ENCODE results near the gene TSPAN11. TPM values are rescaled to one million over a fixed set of nuclear protein-coding genes. Genes with fewer than 3 reads are reported as not detected.

The TSPAN11 gene
- total and polyA plus RNA-seq, 9 donors: 0.33 to 2.8 (median 1.5) TPM

GRCh38 chr12:30979371-30980259 is 53.1 kb downstream of the TSPAN11 start:
- Histone ChIP-seq H3K27ac (no peak overlapping the region), H3K9me3 (no peaks in the 10 kb centered on the region), H3K4me3 (no peak overlapping the region), H3K4me1 (ENCODE audit: insufficient read depth) (no peaks in the 10 kb centered on the region), H3K27me3 (no peaks in the 10 kb centered on the region), H3K36me3 (no peaks in the 10 kb centered on the region)
- intact Hi-C loops (cut with DNase I): loop anchor here in 2 of 4 donors (5.0 to 10.0 kb wide), 2 partner anchors 95 to 723 kb away; no protein-coding TSS in a partner anchor
- TF ChIP-seq EP300 (IDR thresholded peaks at IDR 0.05) (no peak), CTCF (IDR thresholded peaks at IDR 0.05) (no peak), POLR2A (IDR thresholded peaks at IDR 0.05) (no peak)
- WGBS, 3 donors: 53 to 63% (median 58%) methylated on average over 20 to 21 of the region's 21 CpGs
- no peak for DNase-seq

- no peak for TF ChIP-seq EP300 (IDR thresholded peaks at IDR 0.05)
- TF ChIP-seq POLR2A (IDR thresholded peaks at IDR 0.05): no peak
- no peak for TF ChIP-seq CTCF (IDR thresholded peaks at IDR 0.05)
- WGBS, 3 donors: 73 to 82% (median 80%) methylated on average over 18 of the region's 18 CpGs
- DNase-seq: no peak
- intact Hi-C loops (cut with DNase I): loop anchor here in 1 of 4 donors (10.0 kb wide), 1 partner anchor 96 kb away; no protein-coding TSS in a partner anchor
- Histone ChIP-seq H3K4me3 (no peak overlapping the region), H3K27me3 (no peaks in the 10 kb centered on the region), H3K4me1 (ENCODE audit: insufficient read depth) (no peaks in the 10 kb centered on the region), H3K36me3 (no peaks in the 10 kb centered on the region), H3K9me3 (no peaks in the 10 kb centered on the region), H3K27ac (no peak overlapping the region)
Measured at GRCh38 chr12:30980955-30981662, 54.6 kb downstream of the TSPAN11 start.

GRCh38 chr12:30982413-30982812 is 55.9 kb downstream of the TSPAN11 start:
- no peak for DNase-seq
- Histone ChIP-seq H3K4me1 (ENCODE audit: insufficient read depth) (no peaks in the 10 kb centered on the region), H3K9me3 (no peaks in the 10 kb centered on the region), H3K4me3 (no peak overlapping the region), H3K27me3 (no peaks in the 10 kb centered on the region), H3K36me3 (no peaks in the 10 kb centered on the region), H3K27ac (no peak overlapping the region)
- intact Hi-C loops (cut with DNase I): loop anchor here in 1 of 4 donors (10.0 kb wide), 1 partner anchor 98 kb away; no protein-coding TSS in a partner anchor
- TF ChIP-seq EP300 (IDR thresholded peaks at IDR 0.05): no peak
- no peak for TF ChIP-seq CTCF (IDR thresholded peaks at IDR 0.05)
- no peak for TF ChIP-seq POLR2A (IDR thresholded peaks at IDR 0.05)
- 87 to 91% (median 90%) methylated on average over 12 of the region's 12 CpGs for WGBS, 3 donors

GRCh38 chr12:30985814-30986452 is 59.4 kb downstream of the TSPAN11 start:
- intact Hi-C loops (cut with DNase I): loop anchor here in 1 of 4 donors (10.0 kb wide), 1 partner anchor 101 kb away; no protein-coding TSS in a partner anchor
- no peak for TF ChIP-seq EP300 (IDR thresholded peaks at IDR 0.05)
- TF ChIP-seq POLR2A (IDR thresholded peaks at IDR 0.05): no peak
- TF ChIP-seq CTCF (IDR thresholded peaks at IDR 0.05): no peak
- H3K4me1 ChIP-seq (ENCODE audit: insufficient read depth): no peaks in the 10 kb centered on the region
- DNase-seq: peak in 2 of 5 donors; percentile 38 to 70
- no peak overlapping the region for H3K4me3 ChIP-seq
- no peaks in the 10 kb centered on the region for H3K9me3 ChIP-seq
- H3K27ac ChIP-seq: no peak overlapping the region
- H3K36me3 ChIP-seq: no peaks in the 10 kb centered on the region
- no peaks in the 10 kb centered on the region for H3K27me3 ChIP-seq
- 38 to 48% (median 39%) methylated on average over 7 of the region's 7 CpGs for WGBS, 3 donors

Data from ovary (tissue), 9 donors.